ENCODE data around the gene PRR23E. TPM values are rescaled to one million over a fixed set of nuclear protein-coding genes. Genes with fewer than 3 reads are reported as not detected.

PRR23E gene
- total RNA-seq, 1 experiment from 2014 or later, result not detected

- Histone ChIP-seq H3F3A (ENCODE audit: low read length, unreplicated experiment) (no peaks in the 10 kb centered on the region), H3K4me3 (ENCODE audit: low read length) (no peak overlapping the region), H3K36me3 (ENCODE audit: low read depth, low read length) (no peaks in the 10 kb centered on the region), H2AFZ (ENCODE audit: low read length) (no peak overlapping the region), H3K4me2 (ENCODE audit: low read length) (no peak overlapping the region), H3K79me2 (ENCODE audit: low read length) (no peaks in the 10 kb centered on the region), H3K4me1 (ENCODE audit: insufficient read depth, low read length) (no peaks in the 10 kb centered on the region), H4K20me1 (ENCODE audit: low read length) (no peaks in the 10 kb centered on the region), H3K9me2 (replicated peaks; ENCODE audit: low read length) (no peaks in the 10 kb centered on the region), H3K9ac (ENCODE audit: low read length) (no peak overlapping the region), H3K27me3 (ENCODE audit: low read length) (no peaks in the 10 kb centered on the region), H3K27ac (ENCODE audit: low read length) (no peak overlapping the region), H3K9me3 (ENCODE audit: low read length) (no peaks in the 10 kb centered on the region)
- ChIA-PET POLR2A (ENCODE audit: unreplicated experiment) (no interaction called here), CTCF (no interaction called here)
- ATAC-seq (no peak), DNase-seq (no peak)
- no TSS peak for BruUV-seq (replicated peaks)
- TF ChIP-seq EZH2phosphoT487 (IDR thresholded peaks at IDR 0.05; ENCODE audit: borderline replicate concordance, low read length) (no peak), EZH2 (IDR thresholded peaks at IDR 0.05; ENCODE audit: low read length, unreplicated experiment) (no peak), CTCF (conservative IDR thresholded peaks at IDR 0.05; ENCODE audit: low read depth, low read length) (no peak)
- intact Hi-C loops (cut with micrococcal nuclease), result no loop called here
Measured at GRCh38 chr3:127211118-127212060, 18.5 kb downstream of the PRR23E start.

- POLR2A ChIA-PET (ENCODE audit: unreplicated experiment), result no interaction called here
- intact Hi-C loops (cut with micrococcal nuclease), result no loop called here
Measured at GRCh38 chr3:127212231-127212630, 19.3 kb downstream of the PRR23E start.

More at GRCh38 chr3:127212231-127212630, 19.3 kb downstream of the PRR23E start:
- BruUV-seq (replicated peaks), result no TSS peak
- no peak for ATAC-seq
- Histone ChIP-seq H3K4me3 (ENCODE audit: low read length) (no peak overlapping the region), H4K20me1 (ENCODE audit: low read length) (no peaks in the 10 kb centered on the region), H3K36me3 (ENCODE audit: low read depth, low read length) (no peaks in the 10 kb centered on the region), H3K4me2 (ENCODE audit: low read length) (no peak overlapping the region), H3F3A (ENCODE audit: low read length, unreplicated experiment) (no peaks in the 10 kb centered on the region), H2AFZ (ENCODE audit: low read length) (no peak overlapping the region), H3K27me3 (ENCODE audit: low read length) (no peaks in the 10 kb centered on the region), H3K9me2 (replicated peaks; ENCODE audit: low read length) (no peaks in the 10 kb centered on the region), H3K79me2 (ENCODE audit: low read length) (no peaks in the 10 kb centered on the region), H3K4me1 (ENCODE audit: insufficient read depth, low read length) (peaks cover 4% of the 10 kb centered on the region), H3K9ac (ENCODE audit: low read length) (no peak overlapping the region), H3K27ac (ENCODE audit: low read length) (no peak overlapping the region), H3K9me3 (ENCODE audit: low read length) (no peaks in the 10 kb centered on the region)
- CTCF ChIA-PET, result no interaction called here
- no peak for TF ChIP-seq CTCF (conservative IDR thresholded peaks at IDR 0.05; ENCODE audit: low read depth, low read length)
- TF ChIP-seq EZH2phosphoT487 (IDR thresholded peaks at IDR 0.05; ENCODE audit: borderline replicate concordance, low read length), result no peak
- no peak for TF ChIP-seq EZH2 (IDR thresholded peaks at IDR 0.05; ENCODE audit: low read length, unreplicated experiment)
- DNase-seq, result no peak

Data from PC-3 (cell line).